Measurements from ENCODE around the gene CFAP210.

GRCh38 chr2:169734169-169734847, 40.1 kb upstream of the CFAP210 start:
- TF ChIP-seq CTCF (IDR thresholded peaks at IDR 0.05 in 2 of 3, conservative IDR thresholded peaks at IDR 0.05 in 1 of 3; ENCODE audit: borderline replicate concordance in 1 of 3, insufficient read depth in 1 of 3, low read depth in 2 of 3, low read length in 2 of 3), result no peak
- peak; percentile 92 for TF ChIP-seq ZFX (IDR thresholded peaks at IDR 0.05)
- TF ChIP-seq EZH2 (IDR thresholded peaks at IDR 0.05), result no peak
- TF ChIP-seq POLR2A (IDR thresholded peaks at IDR 0.05; ENCODE audit: borderline replicate concordance, extremely low read depth, insufficient read depth, insufficient read length), result no peak
- TF ChIP-seq YY1 (IDR thresholded peaks at IDR 0.05; ENCODE audit: extremely low read depth, insufficient replicate concordance, low read depth, low read length), result no peak
- no peak for TF ChIP-seq MAX (IDR thresholded peaks at IDR 0.05)
- no peak for TF ChIP-seq ELF1 (IDR thresholded peaks at IDR 0.05; ENCODE audit: borderline replicate concordance, low read depth)
- TF ChIP-seq EZH2phosphoT487 (IDR thresholded peaks at IDR 0.05; ENCODE audit: borderline replicate concordance), result no peak
- TF ChIP-seq REST (IDR thresholded peaks at IDR 0.05; ENCODE audit: low read depth), result no peak
- TF ChIP-seq SRF (IDR thresholded peaks at IDR 0.05; ENCODE audit: low read depth), result no peak
- no peak for TF ChIP-seq ZNF274 (IDR thresholded peaks at IDR 0.05; ENCODE audit: low read depth, low read length)

Measured in HCT116 (cell line).